HEK293 (cell line): ENCODE measurements around the gene C2CD4C.

ENCODE experiments used
- ATF2 ChIP-seq: fragments of 450-650 bp; formaldehyde crosslinking; IDR thresholded peaks from 2 replicates; pipeline ENCODE4 v1.5.1; 2016; ENCODE audit warnings: missing biosample characterization, missing genetic modification characterization, low read depth
- FEZF1 ChIP-seq: fragments of 450-650 bp; formaldehyde crosslinking; IDR thresholded peaks from 2 replicates; pipeline ENCODE4 v1.5.1; 2016; ENCODE audit warnings: missing biosample characterization, missing genetic modification characterization
- HIC1 ChIP-seq: fragments of 450-650 bp; formaldehyde crosslinking; IDR thresholded peaks from 2 replicates; pipeline ENCODE4 v1.5.1; 2016; ENCODE audit warnings: missing biosample characterization, missing genetic modification characterization
- IKZF3 ChIP-seq: fragments of 450-650 bp; IDR thresholded peaks from 2 replicates; pipeline ENCODE4 v1.5.0; 2018; ENCODE audit warnings: missing biosample characterization, mild to moderate bottlenecking, missing genetic modification characterization, moderate library complexity
- KLF17 ChIP-seq: fragments of 450-650 bp; formaldehyde crosslinking; IDR thresholded peaks from 2 replicates; pipeline ENCODE4 v1.5.1; 2016; ENCODE audit warnings: missing biosample characterization, missing genetic modification characterization
- KLF9 ChIP-seq: fragments of 450-650 bp; formaldehyde crosslinking; IDR thresholded peaks from 2 replicates; pipeline ENCODE4 v1.5.1; 2016; ENCODE audit warnings: missing biosample characterization, missing genetic modification characterization, low read depth
- OVOL3 ChIP-seq: fragments of 450-650 bp; formaldehyde crosslinking; IDR thresholded peaks from 2 replicates; pipeline ENCODE4 v1.5.1; 2016; ENCODE audit warnings: missing biosample characterization, missing genetic modification characterization
- REPIN1 ChIP-seq: fragments of 450-650 bp; formaldehyde crosslinking; IDR thresholded peaks from 2 replicates; pipeline ENCODE4 v1.5.1; 2017; ENCODE audit warnings: missing biosample characterization, missing genetic modification characterization, low read depth
- SP3 ChIP-seq: fragments of 450-650 bp; formaldehyde crosslinking; IDR thresholded peaks from 2 replicates; pipeline ENCODE4 v1.5.1; 2016; ENCODE audit warnings: missing biosample characterization, missing genetic modification characterization
- ZBTB17 ChIP-seq: fragments of 450-650 bp; formaldehyde crosslinking; IDR thresholded peaks from 2 replicates; pipeline ENCODE4 v1.5.1; 2016; ENCODE audit warnings: missing biosample characterization, missing genetic modification characterization
- ZFP3 ChIP-seq: fragments of 450-650 bp; formaldehyde crosslinking; IDR thresholded peaks from 2 replicates; pipeline ENCODE4 v1.5.1; 2016; ENCODE audit warnings: low read depth, missing biosample characterization, missing genetic modification characterization
- ZNF114 ChIP-seq: fragments of 450-650 bp; formaldehyde crosslinking; IDR thresholded peaks from 2 replicates; pipeline ENCODE4 v1.5.0; 2017; ENCODE audit warnings: missing biosample characterization, missing genetic modification characterization
- ZNF121 ChIP-seq: fragments of 450-650 bp; formaldehyde crosslinking; IDR thresholded peaks from 2 replicates; pipeline ENCODE4 v1.5.1; 2016; ENCODE audit warnings: missing biosample characterization, missing genetic modification characterization
- ZNF169 ChIP-seq: fragments of 450-650 bp; formaldehyde crosslinking; IDR thresholded peaks from 2 replicates; pipeline ENCODE4 v1.5.1; 2016; ENCODE audit warnings: missing biosample characterization, missing genetic modification characterization
- ZNF274 ChIP-seq, 2 experiments: fragments of 200-500 bp in 1 of 2; fragments of 450-650 bp in 1 of 2; sonication (Bioruptor generic) in 1 of 2; formaldehyde crosslinking in 1 of 2; IDR thresholded peaks; 2 replicates each; pipeline versions ENCODE4 v1.5.1 to v1.6.1; 2014 to 2016; ENCODE audit warnings: borderline replicate concordance in 1 of 2, inconsistent platforms in 1 of 2, low read length in 1 of 2, missing biosample characterization in 1 of 2, missing genetic modification characterization in 1 of 2
- ZNF366 ChIP-seq: fragments of 450-650 bp; formaldehyde crosslinking; conservative IDR thresholded peaks from 2 replicates; pipeline ENCODE4 v1.5.1; 2016; ENCODE audit warnings: missing biosample characterization, missing genetic modification characterization
- ZNF501 ChIP-seq: fragments of 450-650 bp; formaldehyde crosslinking; IDR thresholded peaks from 2 replicates; pipeline ENCODE4 v1.5.1; 2016; ENCODE audit warnings: missing biosample characterization, missing genetic modification characterization
- ZNF558 ChIP-seq: fragments of 450-650 bp; formaldehyde crosslinking; IDR thresholded peaks from 2 replicates; pipeline ENCODE4 v1.5.1; 2016; ENCODE audit warnings: missing biosample characterization, missing genetic modification characterization
- ZNF626 ChIP-seq: fragments of 450-650 bp; sonication (Bioruptor Pico); formaldehyde crosslinking; IDR thresholded peaks from 2 replicates; pipeline ENCODE4 v1.5.1; 2018; ENCODE audit warnings: missing biosample characterization, missing genetic modification characterization, inconsistent platforms
- ZNF664 ChIP-seq: fragments of 450-650 bp; formaldehyde crosslinking; IDR thresholded peaks from 2 replicates; pipeline ENCODE4 v1.5.1; 2016; ENCODE audit warnings: missing biosample characterization, missing genetic modification characterization
- ZNF692 ChIP-seq: fragments of 450-650 bp; formaldehyde crosslinking; IDR thresholded peaks from 2 replicates; pipeline ENCODE4 v1.5.1; 2016; ENCODE audit warnings: missing biosample characterization, missing genetic modification characterization
- ZNF76 ChIP-seq: fragments of 450-650 bp; formaldehyde crosslinking; IDR thresholded peaks from 2 replicates; pipeline ENCODE4; 2016; ENCODE audit warnings: low read depth, missing biosample characterization, missing genetic modification characterization, borderline replicate concordance
- ZNF843 ChIP-seq: fragments of 450-650 bp; formaldehyde crosslinking; IDR thresholded peaks from 2 replicates; pipeline ENCODE4 v1.5.1; 2016; ENCODE audit warnings: missing biosample characterization, missing genetic modification characterization
- ZXDB ChIP-seq: fragments of 450-650 bp; formaldehyde crosslinking; IDR thresholded peaks from 2 replicates; pipeline ENCODE4 v1.5.1; 2016; ENCODE audit warnings: missing biosample characterization, missing genetic modification characterization
- TF ChIP-seq, protein P1 (sequence below): fragments of 450-650 bp; formaldehyde crosslinking; IDR thresholded peaks from 2 replicates; pipeline ENCODE4 v1.5.1; 2016; ENCODE audit warnings: missing biosample characterization, missing genetic modification characterization, borderline replicate concordance

C2CD4C gene

GRCh38 chr19:412356-413355, 3.7 kb upstream of the C2CD4C start (continued):
- TF ChIP-seq HIC1 (tag by site-specific recombination) (no peak), ZXDB (no peak), SP3 (tag by site-specific recombination) (no peak), ZNF626 (tag by site-specific recombination) (no peak), KLF9 (no peak), ZNF501 (no peak), ZNF76 (tag by site-specific recombination) (no peak), ZNF366 (no peak), ZFP3 (no peak), ZNF169 (tag by site-specific recombination) (no peak), ZNF114 (no peak), ZNF843 (tag by site-specific recombination) (no peak), REPIN1 (tag by site-specific recombination) (no peak), FEZF1 (tag by site-specific recombination) (no peak), ZNF664 (tag by site-specific recombination) (no peak), ZNF692 (tag by site-specific recombination) (peak; percentile 97), KLF17 (tag by site-specific recombination) (no peak), ZNF121 (tag by site-specific recombination) (no peak), ATF2 (tag by site-specific recombination) (no peak), ZNF558 (no peak), OVOL3 (tag by site-specific recombination) (no peak), ZNF274 (IDR thresholded peaks at IDR 0.05; ENCODE audit: low read length) (no peak), ZNF274 (tag by site-specific recombination; IDR thresholded peaks at IDR 0.05; ENCODE audit: borderline replicate concordance) (no peak), IKZF3 (no peak), ZBTB17 (tag by site-specific recombination) (peak; percentile 38; the same call in 1 of the 2 replicates)
- TF ChIP-seq, protein P1, sequence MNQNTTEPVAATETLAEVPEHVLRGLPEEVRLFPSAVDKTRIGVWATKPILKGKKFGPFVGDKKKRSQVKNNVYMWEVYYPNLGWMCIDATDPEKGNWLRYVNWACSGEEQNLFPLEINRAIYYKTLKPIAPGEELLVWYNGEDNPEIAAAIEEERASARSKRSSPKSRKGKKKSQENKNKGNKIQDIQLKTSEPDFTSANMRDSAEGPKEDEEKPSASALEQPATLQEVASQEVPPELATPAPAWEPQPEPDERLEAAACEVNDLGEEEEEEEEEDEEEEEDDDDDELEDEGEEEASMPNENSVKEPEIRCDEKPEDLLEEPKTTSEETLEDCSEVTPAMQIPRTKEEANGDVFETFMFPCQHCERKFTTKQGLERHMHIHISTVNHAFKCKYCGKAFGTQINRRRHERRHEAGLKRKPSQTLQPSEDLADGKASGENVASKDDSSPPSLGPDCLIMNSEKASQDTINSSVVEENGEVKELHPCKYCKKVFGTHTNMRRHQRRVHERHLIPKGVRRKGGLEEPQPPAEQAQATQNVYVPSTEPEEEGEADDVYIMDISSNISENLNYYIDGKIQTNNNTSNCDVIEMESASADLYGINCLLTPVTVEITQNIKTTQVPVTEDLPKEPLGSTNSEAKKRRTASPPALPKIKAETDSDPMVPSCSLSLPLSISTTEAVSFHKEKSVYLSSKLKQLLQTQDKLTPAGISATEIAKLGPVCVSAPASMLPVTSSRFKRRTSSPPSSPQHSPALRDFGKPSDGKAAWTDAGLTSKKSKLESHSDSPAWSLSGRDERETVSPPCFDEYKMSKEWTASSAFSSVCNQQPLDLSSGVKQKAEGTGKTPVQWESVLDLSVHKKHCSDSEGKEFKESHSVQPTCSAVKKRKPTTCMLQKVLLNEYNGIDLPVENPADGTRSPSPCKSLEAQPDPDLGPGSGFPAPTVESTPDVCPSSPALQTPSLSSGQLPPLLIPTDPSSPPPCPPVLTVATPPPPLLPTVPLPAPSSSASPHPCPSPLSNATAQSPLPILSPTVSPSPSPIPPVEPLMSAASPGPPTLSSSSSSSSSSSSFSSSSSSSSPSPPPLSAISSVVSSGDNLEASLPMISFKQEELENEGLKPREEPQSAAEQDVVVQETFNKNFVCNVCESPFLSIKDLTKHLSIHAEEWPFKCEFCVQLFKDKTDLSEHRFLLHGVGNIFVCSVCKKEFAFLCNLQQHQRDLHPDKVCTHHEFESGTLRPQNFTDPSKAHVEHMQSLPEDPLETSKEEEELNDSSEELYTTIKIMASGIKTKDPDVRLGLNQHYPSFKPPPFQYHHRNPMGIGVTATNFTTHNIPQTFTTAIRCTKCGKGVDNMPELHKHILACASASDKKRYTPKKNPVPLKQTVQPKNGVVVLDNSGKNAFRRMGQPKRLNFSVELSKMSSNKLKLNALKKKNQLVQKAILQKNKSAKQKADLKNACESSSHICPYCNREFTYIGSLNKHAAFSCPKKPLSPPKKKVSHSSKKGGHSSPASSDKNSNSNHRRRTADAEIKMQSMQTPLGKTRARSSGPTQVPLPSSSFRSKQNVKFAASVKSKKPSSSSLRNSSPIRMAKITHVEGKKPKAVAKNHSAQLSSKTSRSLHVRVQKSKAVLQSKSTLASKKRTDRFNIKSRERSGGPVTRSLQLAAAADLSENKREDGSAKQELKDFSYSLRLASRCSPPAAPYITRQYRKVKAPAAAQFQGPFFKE (tag by site-specific recombination): no peak
